ENCODE results near the gene UNC13D. TPM values are rescaled to one million over a fixed set of nuclear protein-coding genes. Genes with fewer than 3 reads are reported as not detected.

UNC13D gene
- total and polyA plus RNA-seq, 8 donors: 6.4 to 45.5 (median 18.2) TPM

GRCh38 chr17:75877752-75878173 lies 33.6 kb upstream of the UNC13D start:
- Histone ChIP-seq H3K4me1 (peaks cover 40 to 67% (median 60%) of the 10 kb centered on the region in 4 donors), H3K36me3 (peaks cover 8 to 23% (median 18%) of the 10 kb centered on the region in 4 donors), H3K27me3 (peaks cover 0 to 14% (median 0%) of the 10 kb centered on the region in 3 donors), H3K27ac (peak overlapping the region; percentile 91 to 96 (median 93)), H3K9me3 (no peaks in the 10 kb centered on the region), H3K4me3 (peak overlapping the region; percentile 59 to 71 (median 70))
- 0 to 1% (median 0%) methylated on average over 11 to 56 of the region's 56 CpGs for WGBS, 5 donors
- DNase-seq: peak; percentile 86 to 94
- peak in 2 of 3 donors; percentile 52 to 79 for TF ChIP-seq POLR2AphosphoS5 (IDR thresholded peaks at IDR 0.05)
- TF ChIP-seq CTCF (IDR thresholded peaks at IDR 0.05): peak in 4 of 7 experiments; percentile 32 to 63 (median 54)
- TF ChIP-seq EP300 (IDR thresholded peaks at IDR 0.05): no peak
- intact Hi-C loops (cut with DNase I; ENCODE audit: low total_unique reads): no loop called here

GRCh38 chr17:75876938-75877751 lies 32.9 kb upstream of the UNC13D start:
- peak; percentile 88 to 95 for DNase-seq
- H3K27me3 ChIP-seq: peaks cover 0 to 14% (median 0%) of the 10 kb centered on the region in 3 donors
- peak overlapping the region; percentile 59 to 71 (median 70) for H3K4me3 ChIP-seq
- H3K27ac ChIP-seq: peak overlapping the region; percentile 91 to 96 (median 93)
- no peaks in the 10 kb centered on the region for H3K9me3 ChIP-seq
- peak in 1 of 7 experiments; percentile 26 for TF ChIP-seq CTCF (IDR thresholded peaks at IDR 0.05)
- TF ChIP-seq EP300 (IDR thresholded peaks at IDR 0.05): no peak
- TF ChIP-seq POLR2AphosphoS5 (IDR thresholded peaks at IDR 0.05): peak; percentile 67 to 88 (median 72)
- 5 to 7% (median 6%) methylated on average over 35 to 41 of the region's 41 CpGs for WGBS, 5 donors
- intact Hi-C loops (cut with DNase I; ENCODE audit: low total_unique reads): no loop called here
- peaks cover 8 to 23% (median 18%) of the 10 kb centered on the region in 4 donors for H3K36me3 ChIP-seq
- H3K4me1 ChIP-seq: peaks cover 46 to 73% (median 66%) of the 10 kb centered on the region in 4 donors

GRCh38 chr17:75876190-75876937 lies 32.2 kb upstream of the UNC13D start:
- H3K9me3 ChIP-seq: no peaks in the 10 kb centered on the region
- peak overlapping the region; percentile 91 to 96 (median 93) for H3K27ac ChIP-seq
- 7 to 14% (median 10%) methylated on average over 5 to 26 of the region's 26 CpGs for WGBS, 5 donors
- no peak for TF ChIP-seq EP300 (IDR thresholded peaks at IDR 0.05)
- no peak for TF ChIP-seq POLR2A (IDR thresholded peaks at IDR 0.05)
- TF ChIP-seq CTCF (IDR thresholded peaks at IDR 0.05): peak in 1 of 7 experiments; percentile 23
- TF ChIP-seq POLR2AphosphoS5 (IDR thresholded peaks at IDR 0.05): peak in 2 of 3 donors; percentile 49 to 87
- DNase-seq: peak; percentile 79 to 87
- intact Hi-C loops (cut with DNase I; ENCODE audit: low total_unique reads): no loop called here
- H3K4me1 ChIP-seq: peaks cover 47 to 75% (median 68%) of the 10 kb centered on the region in 4 donors
- peaks cover 0 to 14% (median 0%) of the 10 kb centered on the region in 3 donors for H3K27me3 ChIP-seq
- peak overlapping the region; percentile 59 to 71 (median 70) for H3K4me3 ChIP-seq
- H3K36me3 ChIP-seq: peaks cover 8 to 23% (median 18%) of the 10 kb centered on the region in 4 donors

- intact Hi-C loops (cut with DNase I; ENCODE audit: low total_unique reads): no loop called here
- Histone ChIP-seq H3K4me3 (peak overlapping the region; percentile 59 to 71 (median 70)), H3K4me1 (peaks cover 47 to 76% (median 70%) of the 10 kb centered on the region in 4 donors), H3K27me3 (peaks cover 0 to 14% (median 0%) of the 10 kb centered on the region in 3 donors), H3K36me3 (peaks cover 8 to 23% (median 18%) of the 10 kb centered on the region in 4 donors), H3K27ac (peak overlapping the region; percentile 91 to 96 (median 93)), H3K9me3 (no peaks in the 10 kb centered on the region)
- no peak for DNase-seq
- WGBS, 5 donors: 30 to 62% (median 36%) methylated on average over 1 to 5 of the region's 5 CpGs; no CpG with 5 or more reads in 1 of the 5 donors
- TF ChIP-seq POLR2A (IDR thresholded peaks at IDR 0.05): no peak
- no peak for TF ChIP-seq POLR2AphosphoS5 (IDR thresholded peaks at IDR 0.05)
- peak; percentile 6 for TF ChIP-seq EP300 (IDR thresholded peaks at IDR 0.05)
- no peak for TF ChIP-seq CTCF (IDR thresholded peaks at IDR 0.05)
Observed at GRCh38 chr17:75875940-75876189, 31.7 kb upstream of the UNC13D start.
